Glomerular visceral epithelial cell (primary cell): ENCODE data around the gene ARHGAP21.
A peak's percentile ranks its signal among the peaks of the same experiment; 100 is the strongest.

Experiments
- DNase-seq: peaks from one replicate; pipeline ENCODE4 v3.0.0-alpha.2; 2016; ENCODE audit errors: extremely low spot score

Gene ARHGAP21

DNA sequence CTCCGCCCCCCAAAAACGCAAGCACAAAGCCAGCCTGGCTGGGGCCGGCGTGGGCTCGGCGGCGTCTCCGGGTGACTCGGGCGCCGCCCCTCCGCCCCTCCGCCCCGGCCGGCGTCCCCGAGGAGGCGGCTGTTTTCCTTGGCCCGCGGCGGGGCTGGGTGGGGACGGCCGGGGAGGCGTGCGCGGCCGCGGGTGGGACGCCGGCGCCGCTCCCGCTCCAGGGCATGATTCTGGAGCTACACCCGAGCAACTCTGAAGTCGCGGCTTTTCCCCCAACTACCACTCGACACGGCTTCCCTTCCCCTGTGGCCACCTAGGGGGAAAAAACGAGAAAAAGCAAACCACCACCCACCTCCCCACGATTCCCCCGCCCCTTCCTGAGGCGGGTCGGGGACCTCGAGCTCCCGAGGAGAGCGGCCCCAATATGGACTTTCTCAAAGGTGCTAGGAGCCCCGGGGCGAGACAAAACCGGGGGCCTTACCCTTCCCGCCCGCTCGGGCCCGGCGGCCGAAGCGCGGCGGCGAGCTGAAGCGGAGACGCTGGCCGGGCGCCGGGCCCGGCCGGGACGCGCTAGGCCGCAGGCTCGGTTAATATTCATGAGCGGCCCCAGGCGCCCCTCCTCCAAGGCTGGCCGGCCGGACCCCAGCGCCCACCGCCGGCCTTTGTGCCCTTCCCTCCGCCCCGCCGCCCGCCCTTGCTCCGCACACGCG, 856 bp downstream of the ARHGAP21 start:
- peak; percentile 58 for DNase-seq

DNA sequence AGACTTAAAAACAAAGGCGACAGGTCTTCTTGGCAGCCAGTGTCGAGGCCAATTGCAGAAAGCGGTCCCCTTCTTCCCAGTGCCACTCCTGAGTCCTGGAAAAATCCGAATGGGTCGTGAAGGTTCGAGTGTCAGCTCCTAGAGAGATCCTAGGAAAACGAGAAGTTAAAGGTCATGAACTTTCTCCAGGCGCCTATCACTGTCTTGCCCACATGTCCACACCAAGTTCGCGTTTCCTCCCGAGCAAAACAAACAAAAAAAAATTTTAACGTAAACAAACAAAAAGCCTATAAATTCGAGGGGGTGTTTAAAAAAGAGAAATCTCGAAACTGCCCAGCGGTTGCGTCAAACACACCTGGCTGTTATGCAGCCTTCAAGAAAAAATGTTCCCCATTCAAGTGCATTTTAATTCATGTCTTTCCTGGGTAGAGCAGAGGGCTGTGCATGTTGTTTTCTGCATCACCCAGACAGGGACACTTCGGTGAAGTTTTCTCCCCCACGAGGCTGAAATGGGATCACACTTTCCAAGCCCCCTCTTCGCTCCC, 1.5 kb downstream of the ARHGAP21 start:
- no peak for DNase-seq

- peak; percentile 27 for DNase-seq
These were observed 2.2 kb downstream of the ARHGAP21 start for GRCh38 chr10:24721229-24722106.

- no peak for DNase-seq
These were observed 3.6 kb downstream of the ARHGAP21 start for GRCh38 chr10:24720096-24720495.

GRCh38 chr10:24718031-24718855, 5.4 kb downstream of the ARHGAP21 start:
- peak; percentile 30 for DNase-seq

GRCh38 chr10:24716295-24716694, 7.4 kb downstream of the ARHGAP21 start:
- no peak for DNase-seq

DNA sequence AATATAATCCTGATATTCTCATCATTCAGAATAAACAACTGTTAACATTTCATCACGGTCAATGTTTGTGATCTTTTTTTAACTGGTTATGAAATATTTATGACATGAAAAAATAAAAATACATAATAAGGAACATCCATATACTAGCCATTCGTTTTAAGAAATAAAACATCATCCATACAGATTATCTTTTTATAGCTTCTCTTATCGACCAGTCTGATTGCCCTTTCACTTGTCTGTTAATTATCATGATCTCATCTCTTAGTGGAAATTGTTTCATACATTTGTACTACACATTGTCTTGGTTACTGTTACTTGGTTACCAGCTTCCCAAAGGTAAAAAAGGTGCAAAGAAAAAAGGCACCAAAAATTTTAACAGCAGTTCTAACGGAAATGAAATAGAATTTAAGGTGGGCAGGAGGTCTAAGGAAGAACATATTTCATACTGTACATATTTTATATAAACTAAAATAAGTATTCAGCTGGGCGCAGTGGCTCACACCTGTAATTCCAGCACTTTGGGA, 8.4 kb downstream of the ARHGAP21 start:
- no peak for DNase-seq

- DNase-seq: no peak
These were observed 10.6 kb downstream of the ARHGAP21 start for GRCh38 chr10:24713086-24713485.

DNA sequence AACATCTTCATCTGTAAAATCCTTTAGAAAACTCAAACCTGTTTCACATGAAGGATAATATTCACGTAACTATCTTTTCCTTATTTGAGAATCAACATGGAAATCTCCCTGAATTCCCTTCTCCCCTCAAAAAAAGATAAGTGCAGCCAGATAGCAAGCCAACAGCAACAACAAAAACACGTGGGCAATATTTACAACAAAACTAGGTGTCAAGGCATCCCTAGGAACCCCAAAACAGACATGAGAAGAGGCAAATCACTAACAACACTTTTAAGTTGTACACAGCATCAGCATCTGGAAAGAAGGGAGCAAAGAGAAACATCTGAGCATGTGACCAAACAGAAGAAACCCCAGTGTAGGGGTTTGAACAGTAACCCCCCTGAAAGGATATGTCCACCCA, 12.2 kb downstream of the ARHGAP21 start:
- no peak for DNase-seq

GRCh38 chr10:24708081-24708480, 15.6 kb downstream of the ARHGAP21 start:
- no peak for DNase-seq

GRCh38 chr10:24707445-24707844, 16.2 kb downstream of the ARHGAP21 start:
- DNase-seq: no peak

GRCh38 chr10:24706479-24707118, 17.1 kb downstream of the ARHGAP21 start:
- DNase-seq: peak; percentile 76

DNA sequence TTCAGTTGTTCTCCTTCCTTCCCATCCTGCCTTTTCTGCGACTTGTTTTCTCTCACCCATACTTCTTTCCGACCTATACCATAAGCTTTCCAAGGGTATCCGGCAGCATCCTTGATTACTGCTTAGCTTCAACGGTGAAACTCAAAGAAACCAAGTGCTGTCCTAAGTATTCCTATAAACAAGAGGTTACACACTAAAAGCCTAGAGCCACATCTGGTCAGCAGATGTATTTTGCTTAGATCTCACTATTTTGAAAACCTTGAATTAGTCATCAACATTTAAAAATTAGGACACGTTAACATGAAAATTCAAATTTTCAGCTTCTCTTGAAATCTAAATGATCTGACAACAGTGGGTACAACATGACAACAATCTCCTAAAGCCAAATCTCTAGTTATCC, 20.0 kb downstream of the ARHGAP21 start:
- DNase-seq: no peak

GRCh38 chr10:24701447-24701846, 22.2 kb downstream of the ARHGAP21 start:
- no peak for DNase-seq

DNA sequence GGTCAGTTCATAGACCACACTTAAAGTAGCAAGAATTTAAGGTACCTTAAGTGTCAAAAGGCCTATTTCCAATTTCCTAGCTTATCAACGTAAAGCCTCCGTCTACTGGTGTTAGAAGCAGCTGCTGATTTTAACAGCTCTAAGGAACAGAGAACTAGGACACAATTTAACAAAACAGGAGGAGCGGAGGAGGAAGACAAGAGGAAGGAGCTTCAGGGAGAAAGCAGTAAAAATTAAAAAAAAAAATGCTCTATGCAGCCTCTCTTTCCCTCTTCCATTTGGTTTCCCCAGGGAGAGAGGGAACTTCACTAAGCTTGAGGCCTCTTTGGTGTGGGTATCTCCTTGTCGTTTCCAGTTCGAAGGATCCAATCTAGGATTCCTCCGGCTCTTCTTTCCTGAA, 22.7 kb downstream of the ARHGAP21 start:
- no peak for DNase-seq

- DNase-seq: no peak
These were observed 25.4 kb downstream of the ARHGAP21 start for GRCh38 chr10:24698270-24698669.

GRCh38 chr10:24697080-24697479, 26.6 kb downstream of the ARHGAP21 start:
- DNase-seq: no peak

- DNase-seq: no peak
These were observed 28.2 kb downstream of the ARHGAP21 start for GRCh38 chr10:24695452-24695851.

DNA sequence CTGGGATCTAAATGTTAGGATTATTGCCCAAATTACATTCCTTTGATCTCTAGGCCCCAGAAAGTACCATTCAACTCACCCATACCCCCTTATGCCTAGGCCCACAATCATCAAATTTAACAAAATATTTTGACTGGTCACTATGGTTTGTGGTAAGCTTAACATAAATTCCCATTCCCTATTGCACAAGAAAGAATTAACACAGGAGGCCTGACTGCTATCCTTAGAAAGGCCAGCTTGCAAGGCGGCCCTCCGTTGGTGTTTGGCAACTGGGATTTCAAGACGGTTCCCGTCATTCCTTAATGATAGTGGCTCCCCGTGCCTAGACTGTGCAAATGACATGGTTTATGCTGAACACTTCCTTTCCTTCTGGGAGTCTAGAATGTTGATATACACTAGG, 29.6 kb downstream of the ARHGAP21 start:
- no peak for DNase-seq

DNA sequence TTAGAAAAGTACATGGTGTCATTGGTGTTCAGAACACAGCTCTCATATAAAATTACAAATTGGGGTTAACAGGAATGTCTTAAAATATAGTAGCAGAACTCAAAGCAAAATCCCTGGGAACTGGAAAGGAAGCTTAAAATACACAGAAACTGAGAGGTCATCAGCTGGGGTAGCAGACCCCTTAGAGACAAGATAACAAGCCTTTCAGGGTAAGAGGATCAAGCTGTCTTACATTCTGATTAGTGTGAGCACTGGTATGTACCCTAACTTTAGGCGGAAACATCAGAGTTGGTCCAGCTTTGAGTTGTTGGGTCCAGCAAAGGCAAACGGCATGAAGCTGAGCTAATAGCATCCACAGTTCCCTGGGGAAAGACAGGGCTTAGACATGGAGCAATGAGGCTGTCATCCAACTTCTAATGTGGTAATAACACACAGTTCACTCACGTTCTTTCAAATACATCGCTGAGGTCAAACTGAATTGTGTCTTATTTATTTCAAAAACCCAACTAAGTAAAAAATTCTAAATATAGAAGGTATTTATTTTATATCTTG, 32.6 kb downstream of the ARHGAP21 start:
- DNase-seq: no peak
